MM.1S (cell line): ENCODE data around the gene SH3RF1.

Source experiments
- DNase-seq: peaks from one replicate; pipeline ENCODE4 v3.0.0-alpha.2; 2015
- H2AFZ ChIP-seq: fragments of 300-600 bp; sonication (generic); 2 replicates; pipeline ENCODE4 v1.6.0; 2016; ENCODE audit warnings: antibody characterized with exemption, low read length
- H3F3A ChIP-seq: fragments of 300-600 bp; sonication (generic); 2 replicates; pipeline ENCODE4 v1.6.1; 2016; ENCODE audit warnings: mild to moderate bottlenecking, antibody characterized with exemption, low read length, moderate library complexity, mixed read lengths; ENCODE audit not compliant: insufficient read depth
- H3K27ac ChIP-seq: fragments of 300-600 bp; sonication (generic); 2 replicates; pipeline ENCODE4 v1.5.1; 2016; ENCODE audit warnings: mild to moderate bottlenecking, low read length
- H3K27me3 ChIP-seq: fragments of 300-600 bp; sonication (generic); replicated peaks from 2 replicates; pipeline ENCODE4 v1.6.0; 2016; ENCODE audit warnings: low read length; ENCODE audit not compliant: insufficient read depth
- H3K36me3 ChIP-seq: fragments of 300-600 bp; sonication (generic); replicated peaks from 2 replicates; pipeline ENCODE4 v1.6.1; 2016; ENCODE audit warnings: mild to moderate bottlenecking, low read length, mixed read lengths; ENCODE audit not compliant: insufficient read depth
- H3K4me1 ChIP-seq: fragments of 300-600 bp; sonication (generic); 2 replicates; pipeline ENCODE4 v1.6.1; 2016; ENCODE audit warnings: low read length, mixed read lengths
- H3K4me2 ChIP-seq: fragments of 300-600 bp; sonication (generic); 2 replicates; pipeline ENCODE4 v1.6.0; 2016; ENCODE audit warnings: low read depth, low read length
- H3K4me3 ChIP-seq: fragments of 300-600 bp; sonication (generic); 2 replicates; pipeline ENCODE4 v1.5.1; 2016; ENCODE audit warnings: low read length, mixed read lengths
- H3K79me2 ChIP-seq: fragments of 300-600 bp; sonication (generic); 2 replicates; pipeline ENCODE4 v1.6.1; 2016; ENCODE audit warnings: mixed run types, low read length, mixed read lengths
- H3K9ac ChIP-seq: fragments of 300-600 bp; sonication (generic); 2 replicates; pipeline ENCODE4 v1.6.1; 2016; ENCODE audit warnings: low read length, mixed read lengths
- H3K9me2 ChIP-seq: fragments of 300-600 bp; sonication (generic); replicated peaks from 2 replicates; pipeline ENCODE4 v1.6.1; 2016; ENCODE audit warnings: mild to moderate bottlenecking, low read length, mixed read lengths; ENCODE audit not compliant: insufficient read depth
- H3K9me3 ChIP-seq: fragments of 300-600 bp; sonication (generic); replicated peaks from 2 replicates; pipeline ENCODE4 v1.6.1; 2016; ENCODE audit warnings: mild to moderate bottlenecking, low read length, mixed read lengths; ENCODE audit not compliant: insufficient read depth
- H4K20me1 ChIP-seq: fragments of 300-600 bp; sonication (generic); 2 replicates; pipeline ENCODE4 v1.6.1; 2016; ENCODE audit warnings: mild to moderate bottlenecking, low read length, moderate library complexity, mixed read lengths; ENCODE audit not compliant: insufficient read depth
- CTCF ChIP-seq: fragments of 300-600 bp; sonication (generic); IDR thresholded peaks from 2 replicates; pipeline ENCODE4 v1.5.1; 2016; ENCODE audit warnings: antibody characterized with exemption, low read length, mixed read lengths
- EZH2 ChIP-seq: fragments of 300-600 bp; sonication (generic); optimal IDR thresholded peaks from 2 replicates; pipeline ENCODE3; 2017; ENCODE audit warnings: low read depth, mild to moderate bottlenecking, antibody characterized with exemption, low read length, mixed read lengths
- EZH2phosphoT487 ChIP-seq: fragments of 300-600 bp; sonication (generic); IDR thresholded peaks from 2 replicates; pipeline ENCODE4 v1.6.1; 2018; ENCODE audit warnings: antibody characterized with exemption, low read length

The SH3RF1 gene

DNA sequence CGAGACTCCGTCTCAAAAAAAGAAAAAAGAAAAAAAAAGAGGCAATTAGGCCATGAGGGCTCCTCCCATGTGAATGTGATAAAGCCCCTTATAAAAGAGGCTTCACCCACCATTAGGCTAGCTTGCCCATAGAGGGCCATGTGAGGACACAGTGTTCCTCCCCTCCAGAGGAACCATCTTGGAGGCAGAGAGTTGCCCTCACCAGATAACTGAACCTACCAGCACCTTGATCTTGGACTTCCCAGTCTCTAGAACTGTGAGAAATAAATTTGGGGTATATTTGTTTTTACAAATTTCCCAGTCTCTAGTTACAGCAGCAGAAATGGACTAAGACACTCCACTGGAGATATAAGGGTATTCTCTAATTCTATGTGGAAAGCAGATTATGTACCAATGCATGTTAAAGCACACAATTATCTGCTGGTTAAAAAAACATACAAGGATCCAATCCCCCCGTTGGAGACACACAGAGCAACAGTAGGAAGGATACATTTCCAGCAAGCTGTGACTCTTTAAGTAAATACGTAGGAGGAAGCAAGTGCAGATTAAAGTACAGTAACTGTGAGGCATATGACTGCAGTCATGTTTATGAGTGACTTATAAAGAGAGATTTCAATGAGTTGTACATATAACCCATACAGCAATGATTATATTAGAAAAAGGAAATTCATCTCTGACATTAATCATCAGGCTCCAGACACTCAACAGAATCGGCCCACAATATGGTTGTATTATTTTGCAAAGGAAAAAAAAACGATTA is 21.4 kb downstream of the SH3RF1 start:
- no peaks in the 10 kb centered on the region for H3K9me2 ChIP-seq
- no peaks in the 10 kb centered on the region for H3F3A ChIP-seq
- no peaks in the 10 kb centered on the region for H3K27me3 ChIP-seq
- H3K4me1 ChIP-seq: no peaks in the 10 kb centered on the region
- TF ChIP-seq EZH2phosphoT487: no peak
- TF ChIP-seq EZH2: no peak
- no peak for TF ChIP-seq CTCF
- peaks cover 3% of the 10 kb centered on the region; the same call in 1 of the 2 replicates for H3K79me2 ChIP-seq
- H3K9ac ChIP-seq: no peak overlapping the region
- no peak overlapping the region for H2AFZ ChIP-seq
- H3K4me3 ChIP-seq: no peak overlapping the region
- H3K27ac ChIP-seq: no peak overlapping the region
- H4K20me1 ChIP-seq: no peaks in the 10 kb centered on the region
- no peak overlapping the region for H3K4me2 ChIP-seq
- no peak for DNase-seq
- no peaks in the 10 kb centered on the region for H3K36me3 ChIP-seq
- no peaks in the 10 kb centered on the region for H3K9me3 ChIP-seq

GRCh38 chr4:169248645-169249044 is 22.1 kb downstream of the SH3RF1 start:
- Histone ChIP-seq H3F3A (no peaks in the 10 kb centered on the region), H3K27me3 (no peaks in the 10 kb centered on the region), H3K27ac (no peak overlapping the region), H3K4me2 (no peak overlapping the region), H3K9ac (no peak overlapping the region), H3K4me1 (no peaks in the 10 kb centered on the region), H2AFZ (no peak overlapping the region), H3K79me2 (peaks cover 3% of the 10 kb centered on the region; the same call in 1 of the 2 replicates), H3K9me3 (no peaks in the 10 kb centered on the region), H4K20me1 (no peaks in the 10 kb centered on the region), H3K9me2 (no peaks in the 10 kb centered on the region), H3K36me3 (no peaks in the 10 kb centered on the region), H3K4me3 (no peak overlapping the region)
- TF ChIP-seq CTCF (no peak), EZH2 (no peak), EZH2phosphoT487 (no peak)
- DNase-seq: no peak

DNA sequence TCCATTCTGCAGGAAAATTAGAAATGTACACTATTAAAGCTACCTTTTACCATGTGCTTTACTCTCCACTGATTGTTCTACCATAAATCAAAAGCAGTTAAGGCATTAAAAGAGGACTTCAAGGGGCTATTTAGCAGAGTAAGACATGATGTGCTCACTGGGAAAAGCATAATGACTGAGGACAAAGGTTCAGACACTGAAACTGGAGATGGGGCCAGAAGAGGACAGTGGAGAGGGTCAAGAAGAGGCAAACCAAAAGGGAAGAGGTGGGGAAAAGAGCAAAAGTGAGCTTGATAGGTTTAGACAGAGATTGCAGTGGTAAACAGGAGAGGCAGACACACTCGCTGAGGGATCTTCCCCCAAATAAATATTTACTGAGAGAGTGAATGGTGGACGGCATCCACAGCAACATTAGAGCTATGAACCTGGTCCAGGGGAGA is 23.8 kb downstream of the SH3RF1 start:
- no peak for DNase-seq
- no peak overlapping the region for H3K4me2 ChIP-seq
- H3K79me2 ChIP-seq: peaks cover 3% of the 10 kb centered on the region; the same call in 1 of the 2 replicates
- no peak overlapping the region for H3K4me3 ChIP-seq
- no peak for TF ChIP-seq CTCF
- no peak for TF ChIP-seq EZH2
- no peak for TF ChIP-seq EZH2phosphoT487
- H3K9me3 ChIP-seq: no peaks in the 10 kb centered on the region
- no peaks in the 10 kb centered on the region for H3F3A ChIP-seq
- no peaks in the 10 kb centered on the region for H3K4me1 ChIP-seq
- H3K9ac ChIP-seq: no peak overlapping the region
- no peaks in the 10 kb centered on the region for H3K9me2 ChIP-seq
- H3K27me3 ChIP-seq: no peaks in the 10 kb centered on the region
- H2AFZ ChIP-seq: no peak overlapping the region
- no peaks in the 10 kb centered on the region for H3K36me3 ChIP-seq
- H3K27ac ChIP-seq: no peak overlapping the region
- H4K20me1 ChIP-seq: no peaks in the 10 kb centered on the region
